Kidney capillary endothelial cell (primary cell): Measurements from ENCODE around the gene RTBDN.
"Not testable (repeated sequence)": the region's sequence is repeated elsewhere in the genome, so short reads cannot be mapped to it uniquely, and the experiment has no call there.

Source experiments
- DNase-seq: peaks from one replicate; pipeline ENCODE4 v3.0.0-alpha.2; 2018; ENCODE audit warnings: low spot score

RTBDN gene

DNA sequence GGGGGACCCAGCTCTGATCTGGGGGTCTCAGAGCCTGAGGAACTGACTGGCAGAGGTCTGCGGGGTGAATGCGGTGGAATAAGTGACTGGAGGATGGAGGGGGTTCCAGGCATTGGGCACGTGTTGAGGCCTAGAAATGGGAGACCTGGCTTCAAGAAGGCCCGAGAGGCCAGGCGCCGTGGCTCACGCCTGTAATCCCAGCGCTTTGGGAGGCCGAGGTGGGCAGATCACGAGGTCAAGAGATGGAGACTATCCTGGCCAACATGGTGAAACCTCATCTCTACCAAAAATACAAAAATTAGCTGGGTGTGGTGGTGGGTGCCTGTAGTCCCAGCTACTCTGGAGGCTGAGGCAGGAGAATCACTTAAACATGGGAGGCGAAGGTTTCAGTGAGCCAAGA lies 16.6 kb downstream of the RTBDN start:
- not testable (repeated sequence) for DNase-seq

- not testable (repeated sequence) for DNase-seq
Measured at GRCh38 chr19:12817188-12817587, 17.2 kb downstream of the RTBDN start.

- DNase-seq: no peak
Measured at GRCh38 chr19:12815088-12815487, 19.3 kb downstream of the RTBDN start.

DNA sequence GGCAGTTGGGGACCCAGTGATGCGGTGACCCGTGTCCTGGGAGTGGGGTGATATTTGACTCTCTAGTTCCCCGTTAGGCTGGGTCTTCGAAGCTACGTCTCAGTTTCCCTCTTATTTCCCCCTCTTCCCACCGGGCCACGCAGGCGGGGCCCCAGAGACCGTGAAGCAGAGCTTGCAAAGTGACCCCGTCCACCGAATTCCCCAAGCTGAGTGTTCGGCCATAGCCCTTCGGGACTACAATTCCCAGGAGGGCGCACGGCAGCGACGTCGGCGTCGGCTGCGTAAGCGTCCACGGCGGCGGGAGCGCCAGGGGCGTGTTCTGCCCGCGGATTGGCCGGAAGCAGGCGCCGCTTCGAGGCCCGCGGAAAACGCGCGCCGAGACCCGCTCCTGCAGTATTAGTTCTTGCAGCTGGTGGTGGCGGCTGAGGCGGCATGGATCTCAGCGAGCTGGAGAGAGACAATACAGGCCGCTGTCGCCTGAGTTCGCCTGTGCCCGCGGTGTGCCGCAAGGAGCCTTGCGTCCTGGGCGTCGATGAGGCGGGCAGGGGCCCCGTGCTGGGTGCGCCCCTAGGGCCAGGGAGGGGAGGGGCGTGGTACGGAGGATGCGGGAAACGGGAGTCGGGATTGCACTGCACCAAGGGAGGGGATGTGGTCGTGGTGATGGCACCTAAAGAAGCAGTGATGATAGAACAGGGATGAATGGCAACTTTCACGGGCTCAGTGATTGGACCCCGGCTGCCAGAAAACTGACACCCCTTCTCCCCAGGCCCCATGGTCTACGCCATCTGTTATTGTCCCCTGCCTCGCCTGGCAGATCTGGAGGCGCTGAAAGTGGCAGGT lies 27.9 kb downstream of the RTBDN start, which contains the start of gene RNASEH2A:
RNASEH2A (plus strand) TSS at position 343 of the 840 bp plus-strand sequence; CDS start at position 433, 90 bp downstream.
- peak; percentile 92 for DNase-seq

GRCh38 chr19:12804051-12804450 lies 30.3 kb downstream of the RTBDN start:
- DNase-seq: no peak

GRCh38 chr19:12802267-12803106 lies 31.9 kb downstream of the RTBDN start:
- DNase-seq: no peak

GRCh38 chr19:12801466-12802266 lies 32.7 kb downstream of the RTBDN start, which contains the start of the genes PRDX2 and THSD8:
PRDX2 (minus strand) TSS chr19:12801800; CDS start chr19:12801261, 539 bp downstream.
THSD8 (plus strand) TSS chr19:12802069; CDS start chr19:12802072, 3 bp downstream.
- no peak for DNase-seq

GRCh38 chr19:12800923-12801465 lies 33.4 kb downstream of the RTBDN start:
- DNase-seq: no peak

DNA sequence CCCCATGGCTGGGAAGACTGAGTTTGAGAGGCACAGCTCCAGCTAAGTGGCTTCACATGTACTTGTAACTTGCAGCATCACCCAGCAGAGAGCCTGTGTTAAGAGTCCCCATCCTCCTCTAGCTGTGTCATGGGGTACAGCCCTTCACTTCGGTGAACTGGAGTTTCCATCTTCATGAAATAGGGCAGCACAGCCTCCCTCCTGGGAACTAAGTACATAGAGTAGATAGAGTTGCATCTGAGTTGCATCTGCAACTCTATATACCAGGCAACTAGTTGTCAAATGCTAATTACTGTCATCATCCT lies 34.0 kb downstream of the RTBDN start:
- DNase-seq: no peak

DNA sequence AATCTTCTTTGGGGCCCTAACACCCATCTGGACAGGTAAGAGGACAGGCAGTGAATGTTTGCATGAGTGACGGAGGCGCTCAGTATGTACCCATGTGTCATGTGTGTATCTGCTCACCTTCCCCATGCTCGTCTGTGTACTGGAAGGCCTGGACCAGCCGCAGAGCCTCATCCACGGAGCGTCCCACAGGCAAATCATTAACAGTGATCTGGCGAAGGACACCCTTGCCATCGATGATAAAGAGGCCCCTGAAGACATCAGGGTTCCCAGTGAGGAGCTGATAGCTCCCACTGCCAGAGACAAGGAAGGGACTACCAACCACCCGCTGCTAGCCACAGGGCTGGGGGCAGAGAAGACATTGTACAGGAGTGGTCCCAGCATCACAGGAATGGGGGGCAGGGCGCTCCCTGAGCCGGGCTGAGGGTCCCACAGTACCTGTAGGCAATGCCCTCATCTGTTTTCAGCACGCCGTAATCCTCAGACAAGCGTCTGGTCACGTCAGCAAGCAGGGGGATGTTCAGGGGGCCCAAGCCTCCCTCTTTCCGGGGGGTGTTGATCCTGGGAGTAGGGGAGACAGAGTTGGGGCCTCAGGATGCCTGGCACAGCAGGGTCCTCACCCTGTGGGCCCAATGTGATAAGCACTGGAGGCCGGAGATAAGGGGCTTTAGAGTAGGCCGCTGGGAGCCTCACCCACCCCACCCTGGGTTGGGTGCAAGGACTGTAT lies 34.5 kb downstream of the RTBDN start:
- DNase-seq: no peak

GRCh38 chr19:12797607-12798006 lies 36.8 kb downstream of the RTBDN start:
- DNase-seq: not testable (repeated sequence)

GRCh38 chr19:12797141-12797587 lies 37.2 kb downstream of the RTBDN start:
- DNase-seq: no peak

GRCh38 chr19:12796146-12797071 lies 38.0 kb downstream of the RTBDN start:
- DNase-seq: peak; percentile 80

DNA sequence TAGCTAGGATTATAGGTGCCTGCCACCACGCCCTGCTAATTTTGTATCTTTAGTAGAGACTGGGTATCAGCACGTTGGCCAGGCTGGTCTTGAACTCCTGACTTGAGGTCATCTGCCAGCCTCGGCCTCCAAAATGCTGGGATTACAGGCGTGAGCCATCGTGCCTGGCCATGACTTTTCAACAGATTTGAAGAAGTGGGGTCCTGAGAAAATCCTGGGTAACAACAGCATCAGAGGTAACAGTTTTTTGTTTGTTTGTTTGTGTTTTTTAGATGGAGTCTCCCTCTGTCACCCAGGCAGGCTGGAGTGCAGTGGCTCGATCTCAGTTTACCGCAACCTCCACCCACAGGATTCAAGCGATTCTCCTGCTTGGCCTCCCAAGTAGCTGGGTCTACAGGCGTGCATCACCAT lies 39.4 kb downstream of the RTBDN start:
- no peak for DNase-seq

GRCh38 chr19:12794196-12794941 lies 40.0 kb downstream of the RTBDN start:
- DNase-seq: no peak

DNA sequence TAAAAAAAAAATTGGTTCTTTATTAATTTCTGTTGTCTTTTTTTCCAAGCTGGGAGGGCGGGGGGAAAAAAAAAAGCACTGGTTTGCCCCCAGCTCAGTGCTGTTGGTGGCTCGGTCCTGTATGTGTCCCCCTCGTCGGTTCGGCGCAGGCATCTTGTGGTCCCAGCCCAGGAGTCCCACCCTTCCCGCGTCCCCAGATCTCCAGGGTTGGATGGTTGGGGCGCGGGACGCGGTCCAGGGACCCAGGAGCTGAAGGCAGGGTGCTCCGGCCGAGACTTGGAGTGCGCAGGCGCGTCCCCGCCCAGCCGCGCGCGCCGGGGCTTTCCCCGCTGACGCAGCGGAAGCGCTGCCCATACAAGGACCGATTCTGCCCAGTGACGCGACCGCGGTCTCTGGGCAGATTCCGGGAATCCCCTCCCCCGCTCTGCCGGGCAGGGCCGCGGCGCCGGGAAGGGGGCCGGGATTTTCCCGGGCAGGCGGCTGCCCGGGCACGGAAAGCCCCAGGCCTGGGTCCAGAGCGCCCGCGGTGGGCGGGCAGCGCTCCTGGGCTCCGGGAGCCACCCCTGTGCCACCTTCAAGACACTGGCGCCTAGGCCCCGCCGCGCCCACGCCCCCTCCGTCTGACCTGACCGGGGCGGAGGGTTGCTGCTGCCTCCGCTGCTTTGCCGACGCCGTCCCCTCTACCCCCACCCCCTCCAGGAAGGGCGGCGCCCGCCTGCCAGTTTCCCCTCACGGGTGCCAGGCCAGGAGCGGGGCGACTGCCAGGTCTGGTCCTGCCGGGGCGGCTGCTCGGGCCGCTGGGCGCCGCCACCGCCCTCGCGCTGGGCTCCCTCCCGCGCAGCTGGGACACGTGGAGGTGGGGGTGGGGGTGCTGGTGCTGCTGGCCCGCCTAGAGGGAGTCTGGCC lies 40.8 kb downstream of the RTBDN start:
- DNase-seq: peak; percentile 94

GRCh38 chr19:12792853-12793289 lies 41.5 kb downstream of the RTBDN start:
- DNase-seq: no peak
